A549 (cell line): ENCODE results near the gene S100A7.

Experiments used
- BHLHE40 ChIP-seq: IDR thresholded peaks from 2 replicates; pipeline ENCODE4 v1.6.1; 2012; ENCODE audit warnings: low read depth, low read length, inconsistent platforms
- MAFK ChIP-seq: fragments of 450-650 bp; IDR thresholded peaks from 2 replicates; pipeline ENCODE4 v1.6.1; 2014; ENCODE audit not compliant: partially characterized antibody
- POLR2A ChIP-seq: IDR thresholded peaks from 2 replicates; pipeline ENCODE4 v1.6.1; 2012; ENCODE audit warnings: mild to moderate bottlenecking, low read length
- RCOR1 ChIP-seq: fragments of 150-350 bp; IDR thresholded peaks from 2 replicates; pipeline ENCODE4 v1.6.1; 2014; ENCODE audit warnings: antibody characterized with exemption, low read length, low read depth
- TF ChIP-seq, protein P1 (sequence below): fragments of >200 bp; sonication (Bioruptor Twin); formaldehyde crosslinking; IDR thresholded peaks from 3 replicates; pipeline ENCODE4 v1.5.1; 2016

DNA sequence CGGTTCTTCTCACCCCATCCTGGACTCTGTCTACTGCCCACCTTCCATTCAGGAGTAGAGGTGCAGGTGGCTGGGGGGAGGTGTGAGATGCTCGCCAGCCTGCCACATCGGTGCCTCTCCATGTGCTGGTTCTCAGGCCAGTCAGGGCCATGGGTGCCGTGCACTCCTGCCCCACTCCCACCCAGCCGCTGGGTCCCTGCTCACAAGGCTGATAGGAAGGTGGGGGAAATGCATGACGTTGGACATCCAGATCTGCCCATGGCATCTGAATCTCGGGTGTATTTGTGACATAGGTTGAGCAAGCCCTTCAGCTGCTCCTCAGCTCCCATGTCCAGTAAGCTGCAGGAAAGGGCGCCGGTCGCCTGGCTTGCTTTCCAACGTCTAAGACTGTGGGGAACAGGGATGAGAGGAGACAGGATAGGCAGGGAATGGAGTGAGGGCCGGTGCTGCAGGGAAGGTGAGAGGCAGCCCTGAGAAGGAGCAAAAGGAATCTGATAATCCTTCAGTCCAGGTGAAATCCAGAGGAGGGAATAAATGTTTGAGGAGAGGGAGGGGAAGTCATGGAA is 32.3 kb downstream of the S100A7 start:
- TF ChIP-seq, protein P1, sequence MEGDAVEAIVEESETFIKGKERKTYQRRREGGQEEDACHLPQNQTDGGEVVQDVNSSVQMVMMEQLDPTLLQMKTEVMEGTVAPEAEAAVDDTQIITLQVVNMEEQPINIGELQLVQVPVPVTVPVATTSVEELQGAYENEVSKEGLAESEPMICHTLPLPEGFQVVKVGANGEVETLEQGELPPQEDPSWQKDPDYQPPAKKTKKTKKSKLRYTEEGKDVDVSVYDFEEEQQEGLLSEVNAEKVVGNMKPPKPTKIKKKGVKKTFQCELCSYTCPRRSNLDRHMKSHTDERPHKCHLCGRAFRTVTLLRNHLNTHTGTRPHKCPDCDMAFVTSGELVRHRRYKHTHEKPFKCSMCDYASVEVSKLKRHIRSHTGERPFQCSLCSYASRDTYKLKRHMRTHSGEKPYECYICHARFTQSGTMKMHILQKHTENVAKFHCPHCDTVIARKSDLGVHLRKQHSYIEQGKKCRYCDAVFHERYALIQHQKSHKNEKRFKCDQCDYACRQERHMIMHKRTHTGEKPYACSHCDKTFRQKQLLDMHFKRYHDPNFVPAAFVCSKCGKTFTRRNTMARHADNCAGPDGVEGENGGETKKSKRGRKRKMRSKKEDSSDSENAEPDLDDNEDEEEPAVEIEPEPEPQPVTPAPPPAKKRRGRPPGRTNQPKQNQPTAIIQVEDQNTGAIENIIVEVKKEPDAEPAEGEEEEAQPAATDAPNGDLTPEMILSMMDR: no peak
- no peak for TF ChIP-seq POLR2A
- no peak for TF ChIP-seq BHLHE40
- no peak for TF ChIP-seq RCOR1
- TF ChIP-seq MAFK: no peak
